Measurements from ENCODE around the gene MAB21L3.

Gene MAB21L3

DNA sequence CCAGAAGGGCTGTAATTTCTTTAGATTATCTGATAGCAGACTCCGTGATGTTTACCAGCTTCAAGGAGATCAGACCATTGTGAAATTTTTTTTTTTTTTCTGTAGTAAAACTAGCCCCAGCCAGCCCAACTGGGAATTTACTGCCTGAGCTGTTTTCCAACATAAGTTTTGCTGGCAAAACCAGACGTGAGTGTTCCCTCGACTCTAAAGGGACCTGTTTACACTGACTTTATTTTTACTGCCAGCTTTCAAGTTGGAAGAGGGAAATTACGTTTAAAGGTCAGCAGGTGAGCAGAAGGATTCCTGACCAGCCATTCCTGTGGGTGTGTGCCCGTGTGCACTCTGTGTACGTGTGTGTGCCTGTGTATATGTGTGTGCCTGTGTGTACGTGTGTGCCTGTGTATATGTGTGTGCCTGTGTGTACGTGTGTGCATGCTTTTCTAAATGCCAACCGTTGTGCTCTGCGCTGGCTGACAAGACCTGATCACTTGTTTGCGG, 374 bp downstream of the MAB21L3 start:
- DNase-seq (ENCODE audit: low read depth): no peak

- DNase-seq (ENCODE audit: low read depth): no peak
These were observed 1.4 kb downstream of the MAB21L3 start for GRCh38 chr1:116112388-116113140.

DNA sequence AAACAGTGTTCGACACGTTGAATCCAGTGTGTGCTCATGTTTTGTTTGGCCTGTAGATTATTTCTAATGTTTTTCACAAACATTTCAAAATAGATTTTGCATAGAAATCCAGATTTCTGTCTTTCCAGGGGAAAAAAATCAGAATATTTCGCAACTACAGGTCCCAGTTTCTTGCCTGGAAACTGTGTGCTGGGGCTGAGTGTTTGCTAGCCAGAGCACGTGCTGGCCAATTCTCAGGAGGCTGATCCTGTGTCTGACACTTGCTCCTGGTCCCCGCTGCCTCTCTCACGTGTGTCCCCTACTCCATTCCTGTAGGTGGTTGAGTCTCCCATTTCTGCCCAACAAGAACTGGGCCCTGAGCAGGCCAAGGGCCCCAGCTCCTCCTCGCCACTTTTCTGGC, 2.4 kb downstream of the MAB21L3 start:
- DNase-seq (ENCODE audit: low read depth): no peak

DNA sequence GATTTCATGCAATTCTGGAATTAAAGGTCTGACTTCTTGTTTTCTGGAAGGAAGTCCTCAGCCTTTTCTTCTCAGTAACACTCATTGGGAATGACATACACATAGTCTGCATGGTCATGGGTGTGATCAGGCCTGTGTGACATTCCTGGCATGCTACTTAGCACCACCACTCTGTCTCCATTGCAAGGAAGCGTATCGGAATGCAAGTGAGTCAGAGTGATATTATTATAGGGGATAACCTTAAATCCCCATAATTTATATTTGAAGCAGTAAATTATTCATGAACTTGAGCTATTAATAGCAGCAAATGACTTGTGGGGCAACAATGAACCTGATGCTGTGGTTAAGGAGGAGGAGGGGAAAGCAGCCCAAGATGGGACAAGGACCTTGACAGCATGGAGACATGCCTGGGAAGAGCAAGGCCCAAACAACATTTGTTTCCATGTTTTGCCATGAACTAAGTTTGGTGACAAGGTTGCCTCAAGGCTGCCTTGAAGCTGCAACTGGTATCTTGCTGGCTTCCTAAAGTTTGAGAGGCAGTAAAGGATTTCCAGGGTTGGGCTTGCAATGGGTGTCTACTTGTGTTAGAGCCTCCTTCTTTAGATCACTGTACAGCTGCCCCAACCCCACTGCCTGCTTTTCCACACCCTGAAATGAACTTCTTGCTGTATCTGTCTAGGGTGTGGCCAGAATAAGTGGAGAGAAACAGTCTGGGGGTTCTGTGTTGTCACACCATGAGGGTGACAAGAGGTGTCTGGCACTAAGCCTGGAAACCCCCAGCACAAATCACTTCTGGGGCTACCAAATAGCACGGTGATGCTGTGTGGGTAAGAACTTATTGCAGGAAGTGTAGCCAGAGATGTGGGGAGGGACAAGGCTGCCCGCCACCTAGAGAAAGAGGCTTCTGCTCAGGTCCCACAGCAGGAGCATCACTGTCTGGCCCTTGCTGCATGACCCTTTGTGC, 4.6 kb downstream of the MAB21L3 start:
- DNase-seq (ENCODE audit: low read depth): no peak

DNA sequence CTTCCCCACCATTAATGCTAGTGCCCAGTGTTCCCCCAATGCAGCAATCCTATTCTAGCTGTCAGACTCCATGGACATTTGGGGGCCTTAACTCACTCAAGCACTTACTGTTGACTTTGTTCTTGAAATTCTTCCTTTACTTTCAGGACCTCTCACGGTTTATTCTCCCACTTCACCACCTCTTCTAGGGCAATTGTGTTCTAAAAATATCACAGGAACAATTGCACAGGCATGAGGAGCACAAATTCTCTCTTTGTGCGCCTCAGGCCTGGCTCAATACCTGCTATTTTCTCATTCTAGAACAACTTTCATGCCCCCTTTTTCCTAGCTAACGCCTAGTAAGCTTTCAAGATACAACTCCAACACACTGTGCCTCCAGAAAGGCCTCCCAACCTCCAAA, 7.3 kb downstream of the MAB21L3 start:
- no peak for DNase-seq (ENCODE audit: low read depth)

DNA sequence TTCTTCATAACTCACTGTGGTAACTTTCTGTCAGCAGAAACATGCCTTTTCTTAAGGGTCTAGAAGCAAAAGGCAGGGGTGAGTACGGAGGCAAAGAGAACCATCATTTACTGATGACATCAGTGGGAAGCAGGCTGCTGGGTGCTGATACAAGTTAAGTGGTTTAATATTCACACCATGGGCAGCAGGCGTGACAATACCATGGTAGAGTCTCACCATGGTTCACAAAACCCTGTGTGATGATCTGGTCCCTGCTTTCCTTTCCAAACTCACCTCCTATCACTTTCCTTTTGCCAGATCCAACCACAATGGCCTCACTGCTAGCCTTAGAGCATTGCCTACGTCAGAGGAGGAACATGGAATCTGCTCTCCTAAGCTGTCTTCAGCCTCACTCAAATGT, 8.7 kb downstream of the MAB21L3 start:
- no peak for DNase-seq (ENCODE audit: low read depth)

DNA sequence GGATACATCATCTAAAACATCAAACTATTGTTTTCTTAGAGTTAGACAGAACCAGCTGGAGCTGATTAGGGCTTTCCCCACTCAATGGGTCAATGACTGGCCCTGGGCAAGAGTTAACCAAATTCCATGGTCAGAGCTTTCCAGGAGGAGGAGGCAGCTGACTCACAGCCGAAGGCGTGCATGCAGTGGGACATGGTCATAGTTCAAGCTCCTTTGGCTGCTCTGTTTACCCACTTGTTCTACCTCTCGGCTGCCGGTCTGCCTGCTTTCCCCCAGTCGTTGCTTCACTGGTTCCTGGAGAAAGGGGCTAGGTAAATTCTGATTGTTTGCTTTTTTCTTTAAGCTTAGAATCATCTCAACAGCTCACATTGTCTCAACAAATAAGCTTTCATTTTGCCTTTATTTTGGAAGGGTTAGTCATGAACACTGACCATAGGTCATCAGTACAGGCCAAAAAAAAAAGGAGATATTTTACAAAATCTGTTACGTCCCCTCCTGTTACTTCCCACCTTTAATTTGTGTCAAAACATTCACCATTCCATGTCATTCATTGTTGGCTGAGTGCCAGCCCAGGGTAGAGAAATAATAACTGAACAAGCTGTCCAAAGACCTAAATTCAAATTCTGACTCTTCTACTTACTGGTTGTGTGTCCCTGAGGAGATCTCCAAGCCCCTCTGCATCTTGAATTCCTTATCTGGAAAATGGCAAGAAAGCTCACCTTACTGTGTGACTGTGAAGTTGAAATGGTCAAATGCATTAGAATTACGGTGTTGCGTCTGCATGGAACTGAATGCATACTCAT, 12.0 kb downstream of the MAB21L3 start:
- DNase-seq (ENCODE audit: low read depth): no peak

DNA sequence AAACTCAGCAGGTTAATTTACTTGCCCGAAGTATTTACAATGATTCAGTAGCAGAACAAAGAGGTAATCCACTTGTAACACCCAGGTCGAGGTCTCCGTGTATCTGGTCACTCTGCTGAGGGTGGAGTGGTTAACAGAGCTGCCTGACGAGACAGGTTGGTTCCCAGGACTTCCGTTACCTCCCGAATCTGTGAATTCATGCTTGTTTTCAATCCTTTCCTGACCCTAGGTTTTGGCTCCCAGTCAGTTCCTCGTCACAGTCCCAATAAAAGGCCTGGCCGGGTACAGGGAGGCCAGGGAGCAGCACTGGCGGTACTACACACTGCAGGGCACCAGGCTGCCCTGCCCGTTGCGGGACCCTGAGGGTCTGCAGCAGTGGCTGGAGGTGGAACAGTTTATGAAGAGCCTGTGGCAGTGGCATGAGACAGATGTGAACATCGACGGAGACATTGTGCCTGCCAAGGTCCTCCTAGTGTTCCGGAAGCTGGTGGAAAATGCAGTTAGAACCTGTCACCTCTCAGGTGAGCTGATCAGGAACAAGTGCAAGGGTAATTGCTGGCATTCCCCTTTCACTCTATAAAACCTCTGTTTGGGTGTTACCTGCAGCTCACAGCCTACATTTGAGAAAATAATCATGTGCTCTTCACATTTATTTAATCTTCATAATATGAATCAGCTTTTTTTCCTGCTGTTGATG, 12.8 kb downstream of the MAB21L3 start:
- no peak for DNase-seq (ENCODE audit: low read depth)

- no peak for DNase-seq (ENCODE audit: low read depth)
These were observed 14.6 kb downstream of the MAB21L3 start for GRCh38 chr1:116125758-116126157.

- DNase-seq (ENCODE audit: low read depth): no peak
These were observed 15.1 kb downstream of the MAB21L3 start for GRCh38 chr1:116126281-116126680.

DNA sequence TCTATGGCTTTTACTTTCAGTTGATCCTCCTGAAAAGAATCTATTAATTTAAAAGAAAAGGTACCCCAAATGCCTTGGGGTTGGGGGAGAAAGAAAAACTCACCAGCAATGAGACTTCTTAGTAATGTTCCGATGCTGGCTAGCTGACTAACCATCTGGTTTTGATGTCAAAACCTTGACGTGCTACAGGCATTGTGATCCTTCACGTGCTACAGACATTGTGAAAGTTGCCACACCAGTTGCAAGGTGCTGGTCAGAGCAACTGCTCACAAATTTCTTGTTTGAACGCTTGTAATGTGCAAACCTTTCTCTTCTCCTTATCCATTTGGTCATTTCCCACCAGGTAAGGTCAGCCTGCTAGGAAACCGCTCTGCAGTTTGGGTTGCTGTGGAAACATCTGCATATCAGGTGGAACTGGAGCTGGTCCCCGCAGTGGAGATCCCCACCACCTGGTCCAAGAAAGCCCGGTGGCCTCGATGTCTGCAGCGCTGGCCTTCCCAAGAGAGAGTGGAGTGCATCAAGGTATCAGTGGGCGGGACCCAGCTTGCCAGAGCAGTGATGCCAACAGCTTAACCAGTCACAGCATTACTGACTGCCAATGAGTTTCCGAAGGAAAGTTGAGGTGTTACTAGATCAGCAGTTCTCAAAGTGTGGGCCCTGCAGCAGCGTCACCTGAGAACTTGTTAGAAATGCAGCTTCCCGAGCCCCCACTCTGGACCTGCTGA, 16.1 kb downstream of the MAB21L3 start:
- DNase-seq (ENCODE audit: low read depth): no peak

DNA sequence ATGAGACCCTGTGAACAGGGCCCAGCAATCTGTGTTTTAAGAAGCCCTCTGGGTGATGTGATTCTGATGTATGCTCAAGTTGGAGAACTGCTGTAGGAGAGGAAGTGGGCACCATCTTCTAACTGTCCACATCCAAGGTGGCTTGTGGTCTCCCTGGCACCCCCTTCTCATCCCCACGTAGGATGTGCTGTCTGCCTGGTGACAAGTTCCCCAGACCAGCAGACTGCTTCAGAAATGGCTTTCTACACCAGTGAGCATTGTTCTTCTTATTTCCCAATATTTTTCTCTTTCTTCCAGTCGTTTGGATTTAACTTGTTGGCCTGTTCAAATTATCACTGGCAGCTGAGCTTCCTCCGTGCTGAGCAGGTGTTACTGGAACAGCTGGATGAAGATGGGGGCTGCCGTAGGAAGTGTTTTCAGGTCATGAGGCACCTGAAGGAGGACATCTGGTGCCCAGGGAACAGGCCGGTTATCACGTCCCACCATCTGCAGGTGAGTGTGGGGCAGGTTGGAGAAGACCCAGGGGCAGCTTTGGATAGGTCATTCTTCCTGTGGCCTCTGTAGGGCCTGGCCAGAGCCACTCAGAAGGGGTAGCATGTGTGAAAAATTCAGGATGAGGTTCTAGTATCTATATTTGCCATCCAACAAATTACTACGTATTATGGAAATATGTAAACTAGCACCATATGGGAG, 16.8 kb downstream of the MAB21L3 start:
- DNase-seq (ENCODE audit: low read depth): no peak

- no peak for DNase-seq (ENCODE audit: low read depth)
These were observed 17.5 kb downstream of the MAB21L3 start for GRCh38 chr1:116128664-116129063.

DNA sequence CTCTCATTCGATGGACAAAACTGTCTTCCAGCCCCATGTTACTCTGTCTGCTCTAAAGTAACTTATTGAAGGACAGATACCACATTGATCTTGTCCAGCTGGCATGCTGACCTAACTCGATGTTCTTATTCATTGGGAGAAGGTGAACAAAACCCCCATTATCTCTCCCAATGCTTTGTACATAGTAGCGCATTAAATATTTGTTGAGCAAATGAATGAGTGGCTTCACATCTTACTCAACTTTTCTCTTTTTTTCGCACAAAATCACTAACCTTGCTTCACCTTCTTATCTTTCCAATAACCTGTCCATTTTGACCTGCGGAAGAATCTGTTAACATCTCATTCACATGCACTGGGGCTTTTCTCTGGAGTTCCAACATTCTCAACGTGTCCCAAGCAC, 18.3 kb downstream of the MAB21L3 start:
- DNase-seq (ENCODE audit: low read depth): no peak

DNA sequence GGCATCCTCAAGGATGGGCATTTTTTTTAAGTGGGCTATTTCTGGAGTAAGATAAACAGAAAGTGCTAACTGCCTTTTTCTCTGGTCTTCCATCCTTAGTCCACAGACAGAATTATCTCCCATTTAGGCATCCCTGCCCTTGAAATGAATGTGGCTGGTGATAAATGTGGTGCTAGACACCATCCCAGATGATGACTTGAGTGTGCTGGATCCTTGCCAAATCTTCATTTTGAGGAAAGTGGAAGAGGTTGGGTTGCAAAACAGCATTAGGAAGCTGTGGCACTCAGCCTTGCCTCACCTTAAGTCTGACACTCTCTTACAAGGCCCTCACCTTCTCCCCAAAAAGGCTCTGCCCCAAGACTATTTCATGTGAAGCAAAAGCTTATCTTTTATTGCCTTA, 19.2 kb downstream of the MAB21L3 start:
- DNase-seq (ENCODE audit: low read depth): no peak

DNA sequence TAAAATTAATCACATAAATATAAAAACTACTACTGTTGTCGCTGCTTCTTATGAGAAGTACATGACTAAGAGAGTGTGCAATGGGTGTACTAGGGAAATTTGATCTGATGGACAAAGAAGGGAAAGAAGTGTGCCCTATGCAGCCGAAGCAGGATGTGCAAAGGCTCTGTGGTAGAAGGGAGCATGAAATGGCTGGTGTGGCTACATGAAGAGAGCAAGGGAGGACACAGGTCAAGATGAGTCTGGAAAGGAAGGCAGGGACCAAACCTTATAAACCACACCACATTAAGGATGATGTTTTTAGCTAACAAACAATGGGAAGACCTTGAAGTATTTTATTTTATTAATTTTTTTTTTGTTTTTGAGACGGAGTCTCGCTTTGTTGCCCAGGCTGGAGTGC, 20.0 kb downstream of the MAB21L3 start:
- no peak for DNase-seq (ENCODE audit: low read depth)

DNA sequence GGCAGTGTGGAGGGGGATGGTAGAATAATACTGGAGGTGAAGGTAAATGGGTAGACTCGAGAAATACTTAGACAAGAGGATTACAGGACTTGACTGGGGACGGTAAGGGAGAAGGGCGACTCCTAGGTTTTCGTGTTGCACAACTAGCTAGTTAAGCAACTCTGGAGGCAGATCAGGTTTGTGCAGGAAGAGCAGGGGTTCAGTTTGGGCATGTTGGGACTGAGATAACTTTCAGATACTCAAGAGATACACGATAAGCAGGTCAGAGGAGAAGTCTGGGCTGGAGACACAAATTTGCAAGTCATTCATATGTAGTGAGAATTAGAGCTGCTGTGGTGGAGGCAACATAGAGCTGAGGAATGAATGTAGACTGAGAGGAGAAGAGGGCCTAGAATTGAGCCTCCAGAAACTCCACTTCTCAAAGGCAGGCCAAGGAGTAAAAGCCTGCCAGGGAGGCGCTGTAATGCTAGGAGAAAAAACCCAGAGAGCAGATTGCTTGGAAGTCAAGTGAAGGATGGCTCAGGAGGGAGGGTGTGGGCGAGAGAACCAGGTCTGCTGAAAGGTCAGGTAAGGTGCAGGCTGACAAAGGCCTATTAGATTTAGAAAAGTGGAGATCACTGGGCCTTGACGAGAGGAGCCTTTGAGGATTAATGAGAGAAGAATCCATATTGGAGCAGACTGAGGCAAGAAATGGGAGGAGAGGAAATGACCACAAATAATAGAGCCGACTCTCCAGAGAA, 20.8 kb downstream of the MAB21L3 start:
- DNase-seq (ENCODE audit: low read depth): no peak

DNA sequence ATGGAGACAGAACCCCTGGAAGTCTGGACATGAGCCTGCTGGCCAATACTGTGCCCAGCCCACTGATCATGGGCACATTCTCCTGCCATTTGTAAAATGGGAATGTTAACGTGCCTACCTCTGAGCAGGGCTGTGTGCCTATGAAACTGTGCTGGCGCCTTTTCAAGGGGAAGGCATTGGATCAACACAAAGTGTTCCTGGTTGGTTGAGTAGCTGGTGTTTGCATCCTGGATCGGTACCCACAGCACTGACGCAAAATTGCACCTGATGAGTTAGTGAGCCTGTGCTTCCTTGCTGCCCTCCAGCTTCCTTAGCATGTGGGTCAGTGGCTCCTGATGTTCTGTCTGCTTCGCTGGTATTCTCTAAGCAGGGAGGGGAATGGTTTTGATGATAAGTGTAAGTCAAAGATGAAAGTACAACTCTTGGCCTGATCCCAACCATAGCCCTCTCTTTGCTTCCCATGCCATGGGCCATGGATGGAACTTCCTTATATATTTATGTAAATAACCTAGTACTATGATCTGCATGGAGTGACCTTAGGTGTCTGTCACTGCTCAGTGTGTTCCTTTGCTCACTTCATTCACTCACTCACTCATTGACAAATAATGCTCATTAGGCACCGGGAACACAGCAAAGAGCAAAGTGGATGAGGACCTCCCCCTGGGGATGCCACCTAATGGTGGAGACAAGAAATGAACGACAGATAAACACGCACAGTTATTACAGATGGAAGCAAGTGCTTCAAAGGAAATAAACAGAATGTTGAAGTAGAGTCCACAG, 22.7 kb downstream of the MAB21L3 start:
- no peak for DNase-seq (ENCODE audit: low read depth)

DNA sequence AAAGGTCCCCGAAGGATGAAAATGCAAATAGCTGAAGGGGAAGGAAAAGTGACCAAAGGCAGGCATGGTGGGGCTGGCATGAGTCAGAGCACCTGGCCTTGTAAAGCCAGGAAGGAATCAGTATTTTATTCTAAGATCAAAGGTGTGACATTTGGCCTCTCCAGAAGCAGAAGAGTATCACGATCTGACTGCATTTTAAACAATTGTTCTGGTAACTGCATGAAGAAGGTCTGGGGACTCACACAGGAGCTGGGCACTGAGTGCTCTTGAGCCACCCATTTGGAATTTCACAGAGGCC, 23.2 kb downstream of the MAB21L3 start:
- no peak for DNase-seq (ENCODE audit: low read depth)
